Heart left ventricle (tissue), 16 donors: ENCODE measurements around the gene GUCD1. TPM values are rescaled to one million over a fixed set of nuclear protein-coding genes. Genes with fewer than 3 reads are reported as not detected.
A peak's percentile ranks its signal among the peaks of the same experiment; 100 is the strongest.

Experiments
- ATAC-seq, 4 donors: fragments of 200-7000 bp; cut with Tn5 transposase; one replicate each; pipeline ENCODE4 v1.9.1; 2020 to 2022; ENCODE audit warnings: moderate library complexity in 4 of 4, mild to moderate bottlenecking in 3 of 4, moderate number of reproducible peaks in 1 of 4
- DNase-seq, 5 donors: peaks; one replicate each; pipeline ENCODE4 v3.0.0-alpha.2; 2020
- H3K27ac ChIP-seq, 12 donors: fragments of 200-600 bp; sonication (generic) in 4 of 12; one replicate each; pipeline versions ENCODE4 v1.5.0 to v1.8.0; 2016 to 2022; ENCODE audit warnings: mild to moderate bottlenecking in 2 of 12
- H3K27me3 ChIP-seq, 9 donors: fragments of 200-600 bp; sonication (generic) in 2 of 9; one replicate each; pipeline versions ENCODE4 v1.5.1 to v1.8.0; 2016 to 2022; ENCODE audit warnings: mild to moderate bottlenecking in 3 of 9
- H3K36me3 ChIP-seq, 9 donors: fragments of 200-600 bp; sonication (generic) in 2 of 9; one replicate each; pipeline versions ENCODE4 v1.5.0 to v1.8.0; 2018 to 2022; ENCODE audit warnings: mild to moderate bottlenecking in 2 of 9
- H3K4me1 ChIP-seq, 12 donors: fragments of 200-600 bp; sonication (generic) in 4 of 12; one replicate each; pipeline versions ENCODE4 v1.5.0 to v1.8.0; 2016 to 2022; ENCODE audit warnings: mild to moderate bottlenecking in 3 of 12
- H3K4me3 ChIP-seq, 12 donors: fragments of 200-600 bp; sonication (generic) in 4 of 12; one replicate each; pipeline versions ENCODE4 v1.5.0 to v1.8.0; 2017 to 2022; ENCODE audit warnings: mild to moderate bottlenecking in 9 of 12, moderate library complexity in 4 of 12
- H3K9me3 ChIP-seq, 12 donors: fragments of 200-600 bp; sonication (generic) in 4 of 12; one replicate each; pipeline versions ENCODE4 v1.5.0 to v1.8.0; 2016 to 2022; ENCODE audit warnings: mild to moderate bottlenecking in 1 of 12
- POLR2A ChIP-seq, 2 donors: fragments of 450-650 bp; IDR thresholded peaks; one replicate each; pipeline ENCODE4 v1.6.1; 2017; ENCODE audit warnings: antibody characterized with exemption in 2 of 2, mild to moderate bottlenecking in 2 of 2, moderate library complexity in 2 of 2
- WGBS, 4 donors: extraction: QIAGEN DNeasy Blood & Tissue Kit in 2 of 4; methylation state at CpG; one replicate each; pipeline versions ENCODE4 v1.1.5 to v1.1.7; 2013 to 2018; 5-methylcytosine and 5-hydroxymethylcytosine counted together
- intact Hi-C, 10 donors: fragments of 100-400 bp; cut with DNase I; formaldehyde crosslinking; loops; one replicate each; pipeline versions ENCODE4 v1.11.1 to v1.14.2; 2022
- polyA plus RNA-seq, 2 donors: library from polyadenylated mRNA; stranded (reverse); fragments of 200-250 nt; gene quantifications; one replicate each; pipeline ENCODE4 v1.2.3, GENCODE V29; 2013
- total RNA-seq, 9 donors: library from RNA; depleted of rRNA in 2 of 9; stranded (reverse); fragments of >200 nt in 2 of 9; fragmentation: NEBNext Ultra II Directional in 3 of 9; extraction: Animal tissue kit (Norgen Biotek cat#: 25700) in 3 of 9; gene quantifications; one replicate each; pipeline versions ENCODE4 v1.1.0 to v1.2.4, GENCODE V29; 2016 to 2023
- TF ChIP-seq, protein P1 (sequence below), 12 donors: fragments of 200-600 bp; sonication (generic) in 4 of 12; IDR thresholded peaks; one replicate each; pipeline versions ENCODE4 v1.5.0 to v1.8.0; 2018 to 2022; ENCODE audit warnings: antibody characterized with exemption in 12 of 12, mild to moderate bottlenecking in 5 of 12
- donor health status: ischemic (EF 13 %, LVEDD 7.1; RV severe dilation, severe dysfunction).
- donor health status: healthy with polysubstance abuse.
- donor health status: DM: no; HTN: yes; CAD: no.
- donor health status: DM: no; HTN: no; CAD: no.
- donor health status: ischemic (EF 25% LVEDD 6.9; RV normal size, moderate dysfunction).
- donor health status: ischemic (EF 25% LVEDD 5.7; RV mildly dilated, moderate dysfunction).
- donor health status: healthy.
- donor health status: DM: yes; HTN: yes; CAD: no.
- donor health status: ischemic (EF 35%, LVEDD 5.7; RV mildly dilated, moderate dysfunction).
- donor health status: nonischemic (EF 11% LVEDD 7.7; RV severe dilation, severe dysfunction).
- donor health status: DM: yes; HTN: yes; CAD: no.
- donor health status: PGD.
- donor health status: ischemic (EF 29% LVEDD 5.4; RV normal size, mild dysfunction).
- donor health status: nonischemic (EF 23%, LVEDD 6.1; RV moderate dilation, normal function).

GUCD1 gene
- total and polyA plus RNA-seq, 11 donors = 147 to 487 (median 186) TPM

DNA sequence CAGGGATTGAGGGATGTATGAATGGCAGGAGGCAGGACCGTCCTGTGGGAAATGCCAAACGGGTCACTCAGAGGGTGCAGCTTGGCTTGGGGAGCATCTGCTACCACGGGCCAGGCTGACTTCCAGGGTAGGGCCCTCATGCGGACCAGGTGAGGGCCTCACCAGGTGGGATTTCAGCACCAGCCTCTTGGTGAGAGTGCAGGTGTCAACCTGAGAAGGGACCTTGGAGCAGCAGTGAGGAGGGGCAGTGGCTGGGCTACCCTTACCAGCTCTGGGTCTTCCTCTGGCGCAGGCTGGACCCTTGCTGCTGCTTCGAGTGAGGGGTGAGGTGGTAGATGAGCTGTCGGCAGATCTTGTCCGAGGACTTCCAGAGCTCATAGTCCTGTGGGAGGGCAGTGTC is 33.0 kb upstream of the GUCD1 start:
- no peaks in the 10 kb centered on the region for H3K27me3 ChIP-seq
- TF ChIP-seq, protein P1, sequence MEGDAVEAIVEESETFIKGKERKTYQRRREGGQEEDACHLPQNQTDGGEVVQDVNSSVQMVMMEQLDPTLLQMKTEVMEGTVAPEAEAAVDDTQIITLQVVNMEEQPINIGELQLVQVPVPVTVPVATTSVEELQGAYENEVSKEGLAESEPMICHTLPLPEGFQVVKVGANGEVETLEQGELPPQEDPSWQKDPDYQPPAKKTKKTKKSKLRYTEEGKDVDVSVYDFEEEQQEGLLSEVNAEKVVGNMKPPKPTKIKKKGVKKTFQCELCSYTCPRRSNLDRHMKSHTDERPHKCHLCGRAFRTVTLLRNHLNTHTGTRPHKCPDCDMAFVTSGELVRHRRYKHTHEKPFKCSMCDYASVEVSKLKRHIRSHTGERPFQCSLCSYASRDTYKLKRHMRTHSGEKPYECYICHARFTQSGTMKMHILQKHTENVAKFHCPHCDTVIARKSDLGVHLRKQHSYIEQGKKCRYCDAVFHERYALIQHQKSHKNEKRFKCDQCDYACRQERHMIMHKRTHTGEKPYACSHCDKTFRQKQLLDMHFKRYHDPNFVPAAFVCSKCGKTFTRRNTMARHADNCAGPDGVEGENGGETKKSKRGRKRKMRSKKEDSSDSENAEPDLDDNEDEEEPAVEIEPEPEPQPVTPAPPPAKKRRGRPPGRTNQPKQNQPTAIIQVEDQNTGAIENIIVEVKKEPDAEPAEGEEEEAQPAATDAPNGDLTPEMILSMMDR (IDR thresholded peaks at IDR 0.05) = no peak
- TF ChIP-seq POLR2A (IDR thresholded peaks at IDR 0.05) = no peak
- DNase-seq = no peak
- H3K9me3 ChIP-seq = no peaks in the 10 kb centered on the region
- ATAC-seq = no peak
- H3K4me3 ChIP-seq = no peak overlapping the region
- intact Hi-C loops = no loop called here
- H3K27ac ChIP-seq = no peak overlapping the region
- peaks cover 0 to 33% (median 14%) of the 10 kb centered on the region in 12 donors for H3K4me1 ChIP-seq
- 63 to 82% (median 79%) methylated on average over 7 to 8 of the region's 8 CpGs for WGBS, 4 donors
- peaks cover 0 to 32% (median 5%) of the 10 kb centered on the region in 9 donors for H3K36me3 ChIP-seq

GRCh38 chr22:24587251-24587650 is 32.3 kb upstream of the GUCD1 start:
- intact Hi-C loops = no loop called here
- no peak overlapping the region for H3K4me3 ChIP-seq
- no peak for TF ChIP-seq POLR2A (IDR thresholded peaks at IDR 0.05)
- TF ChIP-seq, protein P1 (IDR thresholded peaks at IDR 0.05) = no peak
- 75 to 89% (median 78%) methylated on average over 2 to 5 of the region's 5 CpGs for WGBS, 4 donors
- H3K9me3 ChIP-seq = no peaks in the 10 kb centered on the region
- DNase-seq (no peak), ATAC-seq (no peak)
- no peaks in the 10 kb centered on the region for H3K27me3 ChIP-seq
- H3K4me1 ChIP-seq = peaks cover 0 to 30% (median 14%) of the 10 kb centered on the region in 12 donors
- H3K36me3 ChIP-seq = peaks cover 0 to 32% (median 5%) of the 10 kb centered on the region in 9 donors
- H3K27ac ChIP-seq = no peak overlapping the region

DNA sequence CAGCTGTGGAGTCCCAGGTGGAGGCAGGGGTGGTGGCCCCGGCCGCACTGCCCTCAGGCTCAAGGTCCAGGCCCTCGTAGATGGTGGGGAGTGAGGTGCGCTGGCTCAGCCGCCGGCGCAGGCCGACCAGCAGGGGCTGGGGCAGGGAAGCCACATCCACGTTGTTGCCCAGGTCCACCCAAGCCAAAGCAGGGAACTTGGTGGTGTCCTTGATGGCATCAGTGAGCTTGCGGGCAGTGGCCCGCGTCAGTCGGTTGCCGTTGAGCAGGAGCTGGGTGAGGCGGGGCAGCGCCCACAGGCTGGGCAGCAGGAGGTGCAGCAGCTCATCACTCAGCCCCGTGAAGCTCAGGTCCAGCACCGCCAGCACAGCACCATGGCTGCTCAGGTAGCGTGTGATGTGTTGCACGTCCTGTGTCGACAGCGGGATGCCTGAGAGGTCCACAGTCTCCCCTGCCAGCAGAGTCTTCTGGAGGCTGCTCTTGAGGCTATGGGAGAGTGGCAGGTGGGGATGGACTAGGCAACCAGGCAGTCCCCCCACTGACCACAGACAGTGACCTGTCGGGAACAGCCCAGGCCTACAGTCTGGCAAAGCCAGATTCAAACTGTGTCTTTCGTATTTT is 31.1 kb upstream of the GUCD1 start:
- no peak overlapping the region for H3K27ac ChIP-seq
- no peaks in the 10 kb centered on the region for H3K9me3 ChIP-seq
- H3K4me3 ChIP-seq = no peak overlapping the region
- H3K4me1 ChIP-seq = peaks cover 0 to 24% (median 12%) of the 10 kb centered on the region in 12 donors
- WGBS, 4 donors = 91 to 95% (median 94%) methylated on average over 15 to 24 of the region's 24 CpGs
- DNase-seq (no peak), ATAC-seq (no peak)
- no peak for TF ChIP-seq POLR2A (IDR thresholded peaks at IDR 0.05)
- TF ChIP-seq, protein P1 (IDR thresholded peaks at IDR 0.05) = no peak
- intact Hi-C loops = no loop called here
- no peaks in the 10 kb centered on the region for H3K27me3 ChIP-seq
- H3K36me3 ChIP-seq = peaks cover 0 to 32% (median 5%) of the 10 kb centered on the region in 9 donors

DNA sequence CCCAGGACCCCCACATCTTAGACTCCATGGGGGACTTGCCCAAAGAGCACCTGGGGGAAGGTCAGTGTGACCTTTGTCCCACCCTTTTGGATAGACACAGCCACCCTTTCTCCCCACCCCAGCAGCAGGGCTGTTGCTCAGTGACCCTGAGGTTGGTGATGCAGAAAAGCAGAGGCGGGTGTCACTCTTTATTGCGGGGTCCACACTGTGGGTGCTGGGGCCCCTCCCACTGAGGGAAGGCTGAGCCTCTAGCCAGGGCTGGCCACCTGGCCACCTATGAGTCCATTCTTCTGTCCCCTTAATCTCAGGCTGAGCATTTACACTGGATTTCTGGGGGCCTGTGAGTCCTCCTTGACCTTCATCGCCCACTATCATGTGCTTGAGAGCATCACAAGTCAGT is 30.5 kb upstream of the GUCD1 start:
- DNase-seq (no peak), ATAC-seq (no peak)
- Histone ChIP-seq H3K27ac (peak overlapping the region in 1 of 12 donors; percentile 81), H3K9me3 (no peaks in the 10 kb centered on the region), H3K27me3 (no peaks in the 10 kb centered on the region), H3K36me3 (peaks cover 0 to 32% (median 5%) of the 10 kb centered on the region in 9 donors), H3K4me1 (peaks cover 0 to 24% (median 12%) of the 10 kb centered on the region in 12 donors), H3K4me3 (no peak overlapping the region)
- TF ChIP-seq, protein P1 (IDR thresholded peaks at IDR 0.05) = no peak
- TF ChIP-seq POLR2A (IDR thresholded peaks at IDR 0.05) = no peak
- WGBS, 4 donors = 90 to 100% (median 97%) methylated on average over 3 of the region's 3 CpGs
- intact Hi-C loops = no loop called here
